HG03457 (cell line): ENCODE results near the gene DMD.
"Not testable (repeated sequence)": the region's sequence is repeated elsewhere in the genome, so short reads cannot be mapped to it uniquely, and the experiment has no call there.

Source experiments
- ATAC-seq: cut with Tn5 transposase; IDR thresholded peaks from one replicate; pipeline ENCODE4 v1.9.1; 2021; ENCODE audit warnings: moderate number of reproducible peaks; ENCODE audit not compliant: unreplicated experiment

The DMD gene

DNA sequence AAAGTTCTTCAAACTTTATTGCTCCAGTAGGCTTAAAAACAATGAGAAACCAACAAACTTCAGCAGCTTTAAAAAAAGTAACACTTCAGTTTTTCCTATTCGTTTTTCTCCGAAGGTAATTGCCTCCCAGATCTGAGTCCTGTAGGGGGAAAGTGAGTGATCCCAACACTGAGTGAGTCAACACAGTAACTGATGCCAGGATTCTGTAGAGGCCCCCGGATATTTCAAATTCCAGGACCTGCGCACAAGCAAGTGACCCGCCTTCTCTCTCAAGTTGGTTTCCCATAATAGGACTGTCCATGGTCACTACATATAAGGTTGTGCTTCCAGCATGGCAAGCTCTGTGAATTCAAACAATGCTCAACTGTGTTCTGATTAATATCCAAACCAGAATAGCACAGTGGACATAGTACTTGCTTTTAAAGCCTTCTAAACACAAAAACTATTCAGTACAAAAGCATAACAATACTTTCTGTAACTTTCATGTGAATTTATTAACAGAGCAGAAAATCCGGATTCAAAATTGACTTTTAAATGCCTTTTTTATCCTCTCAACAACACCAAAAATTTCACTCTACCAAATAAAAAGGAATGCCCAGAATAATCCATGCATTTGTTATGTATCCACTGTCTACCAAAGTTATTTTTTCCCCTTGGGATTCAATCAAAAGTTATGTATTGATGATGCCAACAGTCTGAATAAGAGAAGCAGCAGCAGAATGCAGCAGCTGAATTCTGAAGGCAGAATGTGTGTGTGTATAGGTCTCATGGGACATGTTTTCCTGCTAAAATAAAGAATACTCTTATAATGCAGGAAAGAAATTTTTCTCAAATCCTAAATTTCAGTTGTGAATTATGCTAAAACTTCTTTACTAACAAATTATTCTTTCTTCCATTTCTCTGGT, at the start of gene DMD:
DMD (minus strand) TSS at position 194 of the 905 bp plus-strand sequence. CDS start 237 bp downstream, outside the sequence.
- ATAC-seq = no peak

GRCh38 chrX:33252306-33252825, 41.0 kb upstream of the DMD start:
- no peak for ATAC-seq

DNA sequence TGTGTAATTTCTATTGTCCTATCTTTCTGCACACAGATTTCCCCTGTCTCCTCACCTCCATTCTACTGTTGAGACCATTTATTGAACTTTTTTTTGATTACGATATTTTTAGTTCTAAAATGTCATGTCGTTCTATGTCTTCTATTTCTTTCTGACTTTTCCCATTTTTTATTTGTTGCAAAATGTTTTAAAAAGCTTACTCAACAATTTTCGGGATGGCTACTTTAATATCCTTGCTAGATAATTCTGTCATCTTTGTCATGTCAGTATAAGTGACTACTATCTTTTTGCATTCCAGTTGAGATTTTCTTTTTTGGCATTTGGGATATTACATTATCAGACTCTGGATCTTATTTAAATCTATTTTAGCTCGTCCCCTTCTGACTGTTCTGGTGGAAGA, 7.5 kb upstream of the DMD start:
- no peak for ATAC-seq

DNA sequence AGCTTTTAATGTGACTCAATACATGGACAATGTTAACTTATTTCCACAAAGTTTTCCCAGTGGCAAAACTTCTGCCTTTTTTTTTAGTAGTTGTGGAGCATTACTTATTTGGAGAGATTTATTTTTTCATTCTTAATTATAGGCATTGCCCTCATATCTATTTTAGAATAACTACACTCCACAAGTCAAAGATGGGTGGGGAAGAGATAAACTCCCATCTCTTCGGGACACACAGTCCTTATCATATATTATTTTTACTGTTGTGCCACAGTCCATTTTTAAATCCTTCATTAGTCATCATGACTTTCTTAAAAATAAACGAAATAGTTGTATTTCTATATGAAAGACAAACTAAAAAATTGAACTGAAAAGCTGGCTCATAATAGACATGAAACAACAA, 1.2 kb downstream of the DMD start:
- no peak for ATAC-seq

- ATAC-seq = no peak
Measured at GRCh38 chrX:33207056-33207455, 4.3 kb downstream of the DMD start.

- ATAC-seq = no peak
Measured at GRCh38 chrX:33205321-33205720, 6.0 kb downstream of the DMD start.

DNA sequence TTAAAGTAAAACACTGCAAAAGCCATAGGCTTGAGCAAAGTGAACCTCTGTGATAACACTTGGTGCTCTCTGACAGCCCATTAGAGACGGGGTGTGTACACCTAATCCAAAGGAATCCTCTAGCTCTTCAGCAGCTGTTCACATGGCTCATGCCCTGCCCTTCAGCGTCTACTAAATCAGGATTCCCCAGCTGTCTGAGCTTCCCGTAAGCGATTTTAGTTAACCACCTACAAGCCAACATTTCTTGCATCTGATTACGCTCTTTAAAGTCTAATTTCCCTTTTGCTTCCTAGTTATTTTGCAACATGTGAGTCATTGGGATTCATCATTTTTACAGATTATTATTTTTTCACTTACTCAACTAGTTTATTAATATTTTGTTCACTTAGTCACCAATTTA, 6.5 kb downstream of the DMD start:
- ATAC-seq = no peak

- ATAC-seq = no peak
Measured at GRCh38 chrX:33198561-33199279, 12.6 kb downstream of the DMD start.

DNA sequence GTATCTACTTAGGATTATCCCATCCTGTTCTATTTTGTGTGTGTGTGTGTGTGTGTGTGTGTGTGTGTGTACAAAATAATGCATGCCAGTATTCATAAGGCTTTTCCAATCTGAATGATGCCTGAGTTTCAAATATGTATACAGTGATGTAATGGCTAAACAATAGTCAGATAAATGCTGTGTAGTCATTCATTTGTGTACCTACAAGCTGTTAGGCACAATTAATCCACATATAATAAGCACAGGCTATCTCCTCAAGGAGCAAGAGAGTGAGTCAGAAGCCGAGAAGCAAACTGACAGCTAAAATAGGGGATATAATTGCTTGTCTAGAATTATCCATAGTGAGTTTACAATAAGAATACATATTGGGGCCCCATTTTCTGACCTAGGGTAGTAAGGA, 15.7 kb downstream of the DMD start:
- ATAC-seq = no peak

DNA sequence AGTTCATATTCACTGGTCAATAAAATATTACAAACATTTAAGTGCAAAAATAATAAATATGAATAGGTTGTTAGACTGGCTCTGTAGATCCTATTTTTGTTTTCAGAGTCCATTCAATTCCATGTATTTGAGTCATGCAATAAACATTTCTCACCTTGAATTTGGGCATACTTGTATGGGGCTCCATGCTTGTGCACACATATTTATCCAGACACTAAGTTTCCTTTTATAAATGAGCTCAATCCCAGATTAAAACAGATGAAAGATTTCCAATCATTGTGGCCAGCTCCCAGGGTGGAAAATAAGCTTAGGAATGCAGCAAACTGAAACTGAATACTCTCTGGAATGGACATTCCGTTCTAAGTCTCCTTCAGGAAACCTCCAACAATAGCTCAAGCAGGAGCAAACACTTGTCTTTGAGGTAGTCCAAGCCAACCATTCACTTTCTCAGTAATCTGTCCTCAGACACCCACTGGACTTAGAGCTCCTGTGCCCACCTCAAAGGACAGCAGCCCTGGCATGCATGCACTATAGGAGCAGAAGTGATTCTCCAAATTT, 16.4 kb downstream of the DMD start:
- no peak for ATAC-seq

GRCh38 chrX:33194289-33194688, 17.1 kb downstream of the DMD start:
- ATAC-seq = no peak

DNA sequence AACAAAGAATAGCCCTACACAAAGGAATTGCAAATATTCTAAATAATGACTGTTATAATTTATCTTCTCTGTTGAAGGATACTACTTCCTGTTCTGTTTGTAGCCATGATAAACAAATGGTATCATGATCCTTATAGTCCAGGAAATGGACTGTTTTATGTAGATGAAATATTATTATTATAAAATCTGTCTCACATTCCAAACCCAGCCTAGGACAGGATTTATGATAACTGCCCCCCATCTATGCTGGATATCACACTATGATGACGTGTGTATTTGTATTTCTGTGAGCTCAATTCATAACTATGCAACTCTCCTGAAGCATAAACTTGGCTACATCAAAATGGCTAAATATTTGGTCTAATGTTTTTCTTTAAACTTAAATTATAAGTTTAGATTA, 21.3 kb downstream of the DMD start:
- ATAC-seq = no peak

- ATAC-seq = no peak
Measured at GRCh38 chrX:33188881-33189280, 22.5 kb downstream of the DMD start.

GRCh38 chrX:33188286-33188685, 23.1 kb downstream of the DMD start:
- no peak for ATAC-seq

DNA sequence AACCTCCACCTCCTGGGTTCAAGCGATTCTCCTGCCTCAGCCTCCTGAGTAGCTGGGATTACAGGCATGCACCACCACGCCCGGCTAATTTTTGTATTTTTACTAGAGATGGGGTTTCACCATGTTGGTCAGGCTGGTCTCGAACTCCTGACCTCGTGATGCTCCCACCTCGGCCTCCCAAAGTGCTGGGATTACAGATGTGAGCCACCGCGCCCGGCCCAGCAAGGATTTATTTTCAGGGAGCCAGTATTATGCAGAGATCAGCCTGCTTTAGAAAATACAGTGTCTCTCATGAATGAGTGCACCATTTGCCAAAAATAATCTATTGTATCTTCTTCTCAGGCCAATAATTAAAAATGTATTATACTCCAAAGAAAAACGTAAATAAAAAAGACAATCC, 26.5 kb downstream of the DMD start:
- not testable (repeated sequence) for ATAC-seq

GRCh38 chrX:33183361-33183760, 28.0 kb downstream of the DMD start:
- no peak for ATAC-seq

DNA sequence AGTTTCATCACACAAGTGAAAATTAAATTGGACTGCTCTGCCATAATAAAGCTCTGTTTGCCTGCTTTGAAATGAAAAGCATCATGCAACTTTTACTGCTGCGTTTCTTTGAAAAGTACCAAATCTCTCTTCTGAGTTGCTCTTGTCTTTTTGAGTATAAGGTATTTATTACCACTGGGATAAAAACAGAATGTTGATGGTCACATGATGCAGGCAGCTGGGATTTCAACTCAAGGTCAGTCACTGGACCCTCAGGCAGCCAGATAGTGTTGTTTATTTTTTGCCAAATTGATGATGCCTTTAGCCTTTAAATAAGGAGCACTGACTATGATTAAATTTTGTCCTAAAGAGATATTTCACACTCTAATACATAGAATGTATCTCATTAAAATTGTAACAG, 32.7 kb downstream of the DMD start:
- ATAC-seq = no peak

- no peak for ATAC-seq
Measured at GRCh38 chrX:33178218-33178617, 33.1 kb downstream of the DMD start.

GRCh38 chrX:33175201-33175600, 36.1 kb downstream of the DMD start:
- ATAC-seq = no peak

DNA sequence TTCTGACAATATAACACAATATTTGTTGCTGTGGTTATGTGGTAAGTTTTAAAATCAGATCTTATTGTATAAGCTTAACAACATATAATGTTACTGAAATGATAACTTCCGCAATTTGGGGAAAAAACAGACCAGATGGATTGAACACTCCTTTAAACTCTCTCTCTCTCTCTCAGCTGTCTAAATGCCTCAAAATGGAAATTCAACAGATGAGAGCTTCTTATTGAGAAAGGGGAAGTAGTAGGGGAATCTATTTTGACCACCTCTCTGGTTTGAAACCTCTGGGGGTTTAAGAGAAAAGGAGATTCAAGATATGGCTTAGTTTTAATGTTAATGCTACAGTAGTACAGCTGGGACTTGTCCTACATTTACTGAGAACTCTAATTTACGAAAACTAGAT, 40.3 kb downstream of the DMD start:
- no peak for ATAC-seq

GRCh38 chrX:33161829-33162228, 49.5 kb downstream of the DMD start:
- ATAC-seq = no peak

GRCh38 chrX:33160273-33160672, 51.1 kb downstream of the DMD start:
- ATAC-seq = no peak
